DMS114 treated with DMSO at 0.1 percent for 48 hours (cell line): ENCODE data around the gene KRTAP16-1.
"Not testable (repeated sequence)": the region's sequence is repeated elsewhere in the genome, so short reads cannot be mapped to it uniquely, and the experiment has no call there.

Experiments used
- DNase-seq: peaks from one replicate; lab custom pipeline; 2025; ENCODE audit not compliant: unreplicated experiment; lab: John Stamatoyannopoulos, UW

Gene KRTAP16-1

DNA sequence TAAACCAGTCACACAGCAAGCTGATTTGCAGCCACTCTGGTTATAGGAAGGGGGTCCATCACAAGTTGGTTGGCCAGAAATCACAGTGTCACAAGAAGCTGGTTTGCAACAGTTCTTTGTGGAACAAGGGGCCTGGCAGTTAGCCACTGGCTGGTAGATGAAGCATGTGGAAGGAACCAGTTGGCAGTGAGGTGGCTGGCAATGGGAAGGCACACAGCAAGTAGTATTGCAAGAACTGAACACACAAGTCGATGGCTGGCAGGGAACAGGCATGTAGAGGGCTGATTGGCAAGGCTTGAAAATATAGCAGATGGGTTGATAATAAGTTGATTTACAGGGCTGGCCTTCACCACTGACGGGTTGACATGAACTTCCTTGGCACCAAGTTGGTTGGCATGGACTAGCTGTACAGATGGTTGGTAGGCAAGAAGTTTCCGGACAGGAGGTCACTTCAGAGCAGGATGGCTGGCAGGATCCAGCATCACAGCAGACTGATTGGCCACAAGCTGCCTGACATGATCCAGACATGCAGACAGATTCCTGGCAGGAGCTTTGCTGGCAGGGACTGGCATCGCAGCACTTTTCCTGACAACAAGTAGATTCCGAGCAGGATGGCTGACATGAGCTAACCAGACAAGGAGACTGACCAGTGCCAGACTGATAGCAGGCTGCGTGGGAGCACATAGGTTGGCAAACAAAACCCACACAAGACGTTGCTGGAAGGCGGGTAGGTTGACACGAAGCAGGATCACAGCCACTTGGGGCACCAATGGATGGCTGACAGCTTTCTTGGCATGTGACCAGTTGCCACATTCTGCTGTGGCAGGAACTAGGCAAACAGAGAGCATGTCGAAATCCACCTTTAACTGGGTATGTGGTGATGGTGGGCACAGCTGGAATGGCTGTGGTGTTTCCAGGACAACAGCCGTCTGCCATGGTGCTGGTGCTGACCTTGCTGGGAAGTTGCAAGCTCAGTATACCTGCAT, 6.9 kb downstream of the KRTAP16-1 start, which contains the start of gene KRTAP29-1:
Gene KRTAP29-1, minus strand, starts transcription at position 936 of the 986 bp plus-strand sequence. Its CDS starts 0 bp downstream, at position 936.
- no peak for DNase-seq

DNA sequence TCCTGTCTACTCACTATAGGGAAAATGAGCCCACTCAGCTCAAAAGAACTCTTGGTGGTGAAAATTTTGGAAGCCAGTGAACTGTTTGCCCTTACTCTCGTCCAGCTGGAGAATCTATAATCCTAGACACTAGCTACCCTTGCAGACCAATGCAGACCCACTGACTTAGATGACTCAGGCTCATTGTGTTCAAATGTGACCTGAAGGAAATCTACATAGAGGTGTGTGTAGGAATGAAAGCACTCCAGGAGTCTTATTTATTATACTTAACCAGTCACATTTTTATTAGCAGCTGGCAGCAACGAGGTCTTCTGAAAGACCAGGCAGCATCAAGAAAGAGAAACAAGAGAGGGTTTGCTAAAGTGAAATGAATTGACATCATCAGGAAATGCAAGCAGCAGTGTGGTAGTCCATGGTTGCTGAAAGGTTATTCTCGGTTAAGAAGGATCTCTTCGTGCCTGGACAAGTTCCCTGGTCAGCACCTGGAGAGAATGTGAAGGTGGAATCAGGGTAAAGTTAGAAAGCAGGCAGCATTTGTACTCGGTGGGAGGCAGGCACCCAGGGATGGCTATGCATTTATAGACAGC, 7.8 kb downstream of the KRTAP16-1 start:
- no peak for DNase-seq

DNA sequence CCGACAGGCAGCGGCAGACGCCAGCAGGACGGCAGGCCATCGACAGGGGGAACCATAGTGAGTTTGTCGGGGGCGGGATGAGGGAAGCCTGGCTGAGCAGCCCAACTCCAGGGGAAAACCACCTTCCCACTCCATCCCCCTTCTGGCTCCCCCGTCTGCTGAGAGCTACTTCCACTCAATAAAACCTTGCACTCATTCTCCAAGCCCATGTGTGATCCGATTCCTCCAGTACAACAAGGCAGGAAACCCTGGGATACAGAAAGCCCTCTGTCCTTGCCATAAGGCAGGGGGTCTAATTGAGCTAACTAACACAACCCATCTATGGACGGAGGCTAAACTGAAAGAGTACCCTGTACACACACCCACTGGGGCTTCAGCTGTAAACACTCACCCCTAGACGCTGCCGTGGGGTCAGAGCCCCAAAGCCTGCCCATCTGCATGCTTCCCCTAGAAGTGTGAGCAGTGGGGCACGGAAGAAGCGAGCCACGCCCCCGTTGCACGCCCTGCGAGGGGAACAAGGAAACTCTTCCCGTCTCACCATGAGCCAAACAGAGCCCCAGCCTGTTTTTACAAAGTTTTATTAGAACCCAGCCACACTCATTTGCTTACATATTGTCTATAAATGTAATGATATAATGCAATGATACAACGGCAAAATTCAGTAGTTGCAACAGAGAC, 10.5 kb downstream of the KRTAP16-1 start:
- no peak for DNase-seq

DNA sequence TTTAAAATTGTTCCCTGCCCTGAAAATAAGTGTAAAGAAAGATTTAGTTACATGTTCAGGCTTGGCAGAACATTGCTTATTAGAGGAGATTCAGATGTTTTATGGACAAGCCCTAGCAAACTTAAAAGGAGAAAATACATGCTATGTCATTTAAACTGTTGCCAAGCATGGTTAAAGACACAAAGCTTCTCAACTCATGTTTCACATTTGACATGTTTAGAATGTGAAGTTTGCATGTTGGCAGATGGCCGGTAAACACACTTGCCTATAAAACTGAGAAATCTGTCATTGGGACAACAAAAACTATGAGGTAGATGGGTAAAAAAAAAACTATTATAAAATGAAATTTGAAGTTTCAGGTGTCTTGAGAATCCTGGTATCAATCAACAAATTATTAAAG, 12.3 kb downstream of the KRTAP16-1 start:
- no peak for DNase-seq

DNA sequence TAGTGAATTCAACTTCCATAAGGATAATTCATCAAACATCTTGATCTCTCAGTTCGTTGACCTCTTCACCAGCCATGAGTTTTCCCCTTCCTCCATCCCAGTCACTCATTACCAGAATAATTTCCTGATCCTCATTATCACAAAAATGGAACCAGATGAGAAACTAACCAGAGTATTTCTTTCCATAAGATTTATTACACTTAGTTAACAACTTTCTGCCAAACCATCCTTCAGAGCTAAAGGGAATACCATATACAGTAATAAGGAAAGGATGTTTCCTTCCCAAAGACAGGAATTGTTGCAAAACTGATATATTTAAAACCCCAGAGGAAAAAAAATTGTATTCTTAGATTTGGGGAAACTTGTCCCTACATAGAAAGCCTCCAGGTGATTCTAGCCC, 15.1 kb downstream of the KRTAP16-1 start:
- no peak for DNase-seq

DNA sequence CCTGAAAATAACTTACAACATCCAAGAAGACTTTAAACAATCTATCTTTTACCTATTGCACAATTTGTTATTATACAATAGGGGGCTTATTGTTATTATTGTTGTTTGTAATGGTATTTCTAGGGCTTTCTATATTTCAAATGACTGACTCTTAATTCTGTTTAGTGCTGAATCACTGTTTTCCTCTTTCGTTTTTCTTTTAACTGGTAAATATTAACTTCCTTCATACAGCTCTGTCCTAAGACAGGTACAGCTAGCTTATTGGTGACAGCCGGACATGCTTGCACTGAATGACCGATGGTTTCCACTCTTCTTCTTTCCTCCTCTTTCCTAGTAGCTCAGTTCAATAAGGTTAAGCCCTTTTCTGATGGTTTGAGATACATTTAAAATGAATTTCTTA, 22.1 kb downstream of the KRTAP16-1 start:
- no peak for DNase-seq

DNA sequence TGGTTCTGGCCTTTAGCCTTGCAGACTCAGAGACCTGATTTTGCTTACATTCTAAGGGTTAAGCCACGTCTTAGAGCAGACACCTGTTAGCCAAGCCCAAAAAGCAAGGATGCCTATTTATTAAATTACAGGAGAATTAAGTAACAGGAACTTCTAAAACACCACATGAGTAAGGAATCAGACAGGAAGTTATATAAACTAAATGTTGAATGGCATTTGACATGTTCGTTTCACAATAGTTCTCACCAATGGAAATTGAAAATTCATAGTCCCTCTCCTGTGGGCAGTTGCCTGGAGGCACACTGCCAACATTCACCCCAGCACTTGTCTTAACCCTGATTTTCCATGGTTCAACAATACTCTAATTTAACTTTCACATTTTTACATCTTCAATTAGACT, 24.6 kb downstream of the KRTAP16-1 start:
- DNase-seq = no peak

DNA sequence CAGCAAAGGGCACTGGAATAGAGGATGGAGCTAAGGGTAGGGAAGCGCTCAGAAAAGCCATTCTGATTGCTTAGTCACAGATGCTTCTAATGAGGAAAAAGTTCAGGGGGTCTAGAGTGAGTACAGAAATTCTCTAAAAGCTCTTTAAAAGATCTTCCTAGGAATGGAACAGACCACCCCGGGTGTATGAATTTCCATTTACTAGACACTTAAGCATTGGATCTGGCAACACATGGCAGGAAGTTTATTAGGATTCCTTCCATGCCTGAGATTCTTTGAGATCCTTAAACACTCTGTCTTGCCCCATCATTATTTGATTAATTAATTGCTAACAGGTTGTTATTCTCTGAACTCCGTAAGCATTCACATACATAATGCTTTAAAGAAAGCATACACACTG, 25.1 kb downstream of the KRTAP16-1 start:
- no peak for DNase-seq

DNA sequence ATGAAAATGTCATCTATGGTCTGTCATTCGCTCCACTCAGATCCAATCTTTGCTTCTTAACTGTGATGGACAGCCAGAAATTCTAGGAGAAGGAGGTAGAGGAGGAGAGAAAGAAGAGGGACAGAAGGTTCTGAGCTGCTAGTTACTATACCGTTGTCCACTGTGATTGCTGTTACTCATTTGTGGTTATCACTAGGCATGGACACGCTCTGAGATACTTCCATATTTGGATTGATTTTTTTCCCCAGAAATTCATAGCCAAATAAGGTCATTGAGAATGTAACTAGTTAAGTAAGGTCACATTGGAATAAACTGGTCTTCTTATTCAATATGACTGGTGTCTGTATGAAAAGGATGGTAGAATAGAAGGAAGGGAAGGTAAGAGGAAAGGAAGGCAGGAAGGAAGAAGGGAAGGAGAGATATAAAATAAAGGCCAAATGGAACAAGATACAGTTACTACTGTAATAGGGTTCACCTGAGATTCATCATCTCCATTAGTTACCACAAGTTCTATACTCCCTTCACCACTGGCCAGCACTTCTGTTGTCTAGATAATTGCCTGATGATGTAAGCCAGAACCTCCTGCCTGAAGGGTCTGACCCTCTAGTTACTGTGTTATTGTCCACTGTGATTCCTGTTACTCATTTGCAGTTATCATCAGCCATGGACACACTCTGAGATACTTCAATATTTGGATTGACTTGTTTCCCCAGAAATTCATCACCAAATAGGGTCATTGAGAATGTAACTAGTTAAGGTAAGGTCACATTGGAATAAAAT, 30.7 kb downstream of the KRTAP16-1 start:
- no peak for DNase-seq

DNA sequence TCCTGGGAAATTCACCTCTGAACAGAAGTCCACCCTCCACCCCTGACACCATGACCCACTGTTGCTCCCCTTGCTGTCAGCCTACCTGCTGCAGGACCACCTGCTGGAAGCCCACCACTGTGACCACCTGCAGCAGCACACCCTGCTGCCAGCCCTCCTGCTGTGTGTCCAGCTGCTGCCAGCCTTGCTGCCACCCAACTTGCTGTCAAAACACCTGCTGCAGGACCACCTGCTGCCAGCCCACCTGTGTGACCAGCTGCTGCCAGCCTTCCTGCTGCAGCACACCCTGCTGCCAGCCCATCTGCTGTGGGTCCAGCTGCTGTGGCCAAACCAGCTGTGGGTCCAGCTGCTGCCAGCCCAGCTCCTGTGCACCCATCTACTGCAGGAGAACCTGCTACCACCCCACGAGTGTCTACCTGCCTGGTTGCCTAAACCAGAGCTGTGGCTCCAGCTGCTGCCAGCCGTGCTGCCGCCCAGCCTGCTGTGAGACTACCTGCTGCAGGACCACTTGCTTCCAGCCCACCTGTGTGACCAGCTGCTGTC, 33.4 kb downstream of the KRTAP16-1 start, which contains the start of gene KRTAP9-7:
Gene KRTAP9-7, plus strand, starts transcription at position 51 of the 543 bp plus-strand sequence. Its CDS starts 0 bp downstream, at position 51.
- not testable (repeated sequence) for DNase-seq

DNA sequence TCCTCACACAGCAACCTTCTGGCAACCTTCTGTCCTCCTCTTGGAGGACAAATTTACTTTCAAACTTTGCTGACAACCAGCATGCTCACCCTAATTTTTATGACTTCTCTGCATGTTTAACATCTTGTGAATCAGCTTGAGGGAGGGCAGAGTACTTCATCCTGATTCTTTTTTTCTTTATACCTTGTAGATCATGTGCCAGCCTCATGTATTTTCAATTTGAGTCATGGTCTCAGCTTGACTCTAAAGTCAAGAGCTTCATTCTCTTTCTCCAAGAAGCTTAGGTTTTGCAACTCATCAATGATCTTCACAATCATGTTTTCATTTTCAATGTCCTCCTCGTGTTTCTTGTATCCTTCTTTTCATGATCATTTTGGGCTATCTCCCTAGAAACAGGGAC, 37.3 kb downstream of the KRTAP16-1 start:
- no peak for DNase-seq

DNA sequence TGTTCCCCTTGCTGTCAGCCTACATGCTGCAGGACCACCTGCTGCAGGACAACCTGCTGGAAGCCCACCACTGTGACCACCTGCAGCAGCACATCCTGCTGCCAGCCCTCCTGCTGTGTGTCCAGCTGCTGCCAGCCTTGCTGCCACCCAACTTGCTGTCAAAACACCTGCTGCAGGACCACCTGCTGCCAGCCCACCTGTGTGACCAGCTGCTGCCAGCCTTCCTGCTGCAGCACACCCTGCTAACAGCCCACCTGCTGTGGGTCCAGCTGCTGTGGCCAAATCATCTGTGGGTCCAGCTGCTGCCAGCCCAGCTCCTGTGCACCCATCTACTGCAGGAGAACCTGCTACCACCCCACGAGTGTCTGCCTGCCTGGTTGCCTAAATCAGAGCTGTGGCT, 37.8 kb downstream of the KRTAP16-1 start:
- not testable (repeated sequence) for DNase-seq

DNA sequence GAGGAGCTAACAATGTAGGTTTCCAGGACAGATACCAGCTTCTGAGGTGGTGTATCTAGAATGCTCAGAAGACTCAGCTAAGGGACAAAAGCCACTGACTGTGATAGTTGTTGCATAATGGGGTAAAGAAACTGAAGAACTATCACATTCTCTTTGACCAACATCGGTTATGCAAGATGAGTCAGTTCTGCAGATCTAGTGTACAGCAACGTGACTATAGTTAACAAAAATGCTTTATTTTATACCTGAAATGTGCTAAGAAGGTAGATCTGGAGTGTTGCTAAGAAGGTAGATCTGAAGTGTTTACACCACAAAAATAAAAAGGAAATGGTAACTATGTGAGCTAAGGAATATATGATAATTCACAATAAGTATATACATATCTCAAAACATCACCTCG, 41.4 kb downstream of the KRTAP16-1 start:
- no peak for DNase-seq

DNA sequence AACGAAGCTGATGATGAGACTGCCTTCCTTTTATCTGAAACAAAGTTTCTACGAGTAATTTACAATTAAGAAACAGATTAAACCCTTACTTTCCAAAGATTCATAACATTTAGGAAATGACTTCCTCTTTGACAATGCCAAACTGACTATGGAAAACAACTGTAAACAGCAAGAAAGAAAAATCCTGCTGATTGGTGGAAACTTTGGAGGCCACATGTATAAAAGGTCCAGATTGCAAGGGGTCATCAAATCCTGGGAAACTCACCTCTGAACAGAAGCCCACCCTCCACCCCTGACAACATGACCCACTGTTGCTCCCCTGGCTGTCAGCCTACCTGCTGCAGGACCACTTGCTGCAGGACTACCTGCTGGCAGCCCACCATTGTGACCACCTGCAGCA, 44.0 kb downstream of the KRTAP16-1 start, which contains the start of gene KRTAP9-6:
Gene KRTAP9-6, plus strand, starts transcription at position 301 of the 400 bp plus-strand sequence. Its CDS starts 0 bp downstream, at position 301.
- DNase-seq = no peak

DNA sequence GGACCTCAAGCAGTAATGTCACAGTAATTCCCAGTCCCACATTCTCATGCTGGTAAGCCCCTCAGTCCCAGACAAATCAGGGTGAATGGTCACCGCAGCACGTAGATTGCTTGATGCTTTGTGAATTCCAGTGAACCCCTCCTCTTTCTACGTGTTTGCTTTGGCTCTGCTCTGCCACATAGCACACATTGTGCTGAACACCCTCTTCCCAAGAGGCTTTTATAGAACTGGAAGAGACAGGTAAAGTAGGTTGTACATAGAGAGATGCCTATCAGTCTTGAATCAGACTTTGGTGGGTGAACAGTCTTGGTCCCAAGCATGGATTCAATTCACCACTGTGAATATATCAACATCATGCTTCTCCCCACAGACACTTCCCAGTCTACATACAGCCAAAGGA, 44.5 kb downstream of the KRTAP16-1 start:
- DNase-seq = no peak

DNA sequence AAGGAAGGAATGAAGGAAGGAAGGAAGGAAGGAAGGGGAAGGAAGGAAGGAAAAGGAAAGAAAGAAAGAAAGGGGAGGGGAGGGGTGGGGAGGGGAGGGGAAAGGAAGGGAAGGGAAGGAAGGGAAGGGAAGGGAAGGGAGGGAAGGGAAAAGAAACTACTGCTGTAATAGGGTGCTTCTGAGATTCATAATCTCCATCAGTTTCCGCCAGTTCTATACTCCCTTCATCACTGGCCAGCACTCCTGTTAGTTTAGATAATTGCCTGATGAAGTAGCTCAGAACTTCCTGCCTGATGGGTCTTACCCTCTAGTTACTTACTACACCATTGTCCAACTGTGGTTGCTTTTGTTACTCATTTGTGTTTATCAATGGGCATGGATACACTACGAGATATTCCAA, 45.9 kb downstream of the KRTAP16-1 start:
- no peak for DNase-seq

DNA sequence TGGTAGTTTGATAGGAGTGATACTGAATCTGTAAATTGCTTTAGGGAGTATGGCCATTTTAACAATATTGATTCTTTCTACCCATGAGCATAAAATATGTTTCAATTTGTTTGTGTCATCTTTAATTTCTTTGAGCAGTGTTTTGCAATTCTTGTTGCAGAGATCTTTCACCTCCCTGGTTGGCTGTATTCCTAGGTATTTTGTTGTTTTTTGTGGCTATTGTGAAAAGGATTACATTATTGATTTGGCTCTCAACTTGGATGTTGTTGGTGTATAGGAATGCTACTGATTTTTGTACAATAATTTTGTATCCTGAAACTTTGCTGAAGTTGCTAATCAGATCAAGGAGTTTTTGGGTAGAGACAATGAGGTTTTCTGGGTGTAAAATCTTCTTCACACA, 50.7 kb downstream of the KRTAP16-1 start:
- DNase-seq = no peak
